MM.1S (cell line): Measurements from ENCODE around the gene FBXW7.

Source experiments
- DNase-seq: peaks from one replicate; pipeline ENCODE4 v3.0.0-alpha.2; 2015
- H2AFZ ChIP-seq: fragments of 300-600 bp; sonication (generic); 2 replicates; pipeline ENCODE4 v1.6.0; 2016; ENCODE audit warnings: antibody characterized with exemption, low read length
- H3F3A ChIP-seq: fragments of 300-600 bp; sonication (generic); 2 replicates; pipeline ENCODE4 v1.6.1; 2016; ENCODE audit warnings: mild to moderate bottlenecking, antibody characterized with exemption, low read length, moderate library complexity, mixed read lengths; ENCODE audit not compliant: insufficient read depth
- H3K27ac ChIP-seq: fragments of 300-600 bp; sonication (generic); 2 replicates; pipeline ENCODE4 v1.5.1; 2016; ENCODE audit warnings: mild to moderate bottlenecking, low read length
- H3K27me3 ChIP-seq: fragments of 300-600 bp; sonication (generic); replicated peaks from 2 replicates; pipeline ENCODE4 v1.6.0; 2016; ENCODE audit warnings: low read length; ENCODE audit not compliant: insufficient read depth
- H3K36me3 ChIP-seq: fragments of 300-600 bp; sonication (generic); replicated peaks from 2 replicates; pipeline ENCODE4 v1.6.1; 2016; ENCODE audit warnings: mild to moderate bottlenecking, low read length, mixed read lengths; ENCODE audit not compliant: insufficient read depth
- H3K4me1 ChIP-seq: fragments of 300-600 bp; sonication (generic); 2 replicates; pipeline ENCODE4 v1.6.1; 2016; ENCODE audit warnings: low read length, mixed read lengths
- H3K4me2 ChIP-seq: fragments of 300-600 bp; sonication (generic); 2 replicates; pipeline ENCODE4 v1.6.0; 2016; ENCODE audit warnings: low read depth, low read length
- H3K4me3 ChIP-seq: fragments of 300-600 bp; sonication (generic); 2 replicates; pipeline ENCODE4 v1.5.1; 2016; ENCODE audit warnings: low read length, mixed read lengths
- H3K79me2 ChIP-seq: fragments of 300-600 bp; sonication (generic); 2 replicates; pipeline ENCODE4 v1.6.1; 2016; ENCODE audit warnings: mixed run types, low read length, mixed read lengths
- H3K9ac ChIP-seq: fragments of 300-600 bp; sonication (generic); 2 replicates; pipeline ENCODE4 v1.6.1; 2016; ENCODE audit warnings: low read length, mixed read lengths
- H3K9me2 ChIP-seq: fragments of 300-600 bp; sonication (generic); replicated peaks from 2 replicates; pipeline ENCODE4 v1.6.1; 2016; ENCODE audit warnings: mild to moderate bottlenecking, low read length, mixed read lengths; ENCODE audit not compliant: insufficient read depth
- H3K9me3 ChIP-seq: fragments of 300-600 bp; sonication (generic); replicated peaks from 2 replicates; pipeline ENCODE4 v1.6.1; 2016; ENCODE audit warnings: mild to moderate bottlenecking, low read length, mixed read lengths; ENCODE audit not compliant: insufficient read depth
- H4K20me1 ChIP-seq: fragments of 300-600 bp; sonication (generic); 2 replicates; pipeline ENCODE4 v1.6.1; 2016; ENCODE audit warnings: mild to moderate bottlenecking, low read length, moderate library complexity, mixed read lengths; ENCODE audit not compliant: insufficient read depth
- CTCF ChIP-seq: fragments of 300-600 bp; sonication (generic); IDR thresholded peaks from 2 replicates; pipeline ENCODE4 v1.5.1; 2016; ENCODE audit warnings: antibody characterized with exemption, low read length, mixed read lengths
- EZH2 ChIP-seq: fragments of 300-600 bp; sonication (generic); optimal IDR thresholded peaks from 2 replicates; pipeline ENCODE3; 2017; ENCODE audit warnings: low read depth, mild to moderate bottlenecking, antibody characterized with exemption, low read length, mixed read lengths
- EZH2phosphoT487 ChIP-seq: fragments of 300-600 bp; sonication (generic); IDR thresholded peaks from 2 replicates; pipeline ENCODE4 v1.6.1; 2018; ENCODE audit warnings: antibody characterized with exemption, low read length

The FBXW7 gene

GRCh38 chr4:152339576-152339975 is 196.3 kb downstream of the FBXW7 start:
- no peaks in the 10 kb centered on the region for H3K4me1 ChIP-seq
- no peak overlapping the region for H3K9ac ChIP-seq
- no peaks in the 10 kb centered on the region; the same call in 1 of the 2 replicates for H4K20me1 ChIP-seq
- H3K4me3 ChIP-seq: no peak overlapping the region
- no peaks in the 10 kb centered on the region for H3K36me3 ChIP-seq
- no peaks in the 10 kb centered on the region for H3K9me2 ChIP-seq
- H3K4me2 ChIP-seq: no peak overlapping the region
- H3F3A ChIP-seq: no peaks in the 10 kb centered on the region
- H3K27ac ChIP-seq: no peak overlapping the region
- DNase-seq: no peak
- H3K27me3 ChIP-seq: no peaks in the 10 kb centered on the region
- TF ChIP-seq CTCF (no peak), EZH2 (no peak), EZH2phosphoT487 (no peak)
- H3K9me3 ChIP-seq: no peaks in the 10 kb centered on the region
- H3K79me2 ChIP-seq: no peaks in the 10 kb centered on the region
- no peak overlapping the region for H2AFZ ChIP-seq

DNA sequence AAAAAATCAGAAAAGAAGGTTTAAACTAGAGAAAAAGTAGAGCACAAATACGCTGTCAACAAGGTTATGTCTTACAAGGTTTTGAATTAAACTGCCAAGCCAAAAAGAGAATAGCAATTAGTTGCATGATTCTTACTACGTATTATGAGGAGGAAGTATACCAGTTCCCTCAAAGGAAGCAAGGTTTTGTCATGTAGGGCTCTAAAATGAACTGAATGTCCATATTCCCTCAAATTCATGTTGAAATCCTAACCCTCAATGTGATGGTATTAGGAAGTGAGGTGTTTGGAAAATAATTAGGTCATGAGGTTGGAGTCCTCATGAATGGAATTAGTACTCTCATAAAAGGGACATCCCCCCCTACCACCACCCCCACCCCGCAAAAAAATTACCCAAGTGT is 201.0 kb downstream of the FBXW7 start:
- no peak overlapping the region for H2AFZ ChIP-seq

GRCh38 chr4:152331042-152331441 is 204.8 kb downstream of the FBXW7 start:
- Histone ChIP-seq H2AFZ (no peak overlapping the region), H3K36me3 (no peaks in the 10 kb centered on the region)

More for the DNA sequence above, 201.0 kb downstream of the FBXW7 start:
- no peaks in the 10 kb centered on the region for H3K79me2 ChIP-seq
- TF ChIP-seq EZH2 (no peak), CTCF (no peak), EZH2phosphoT487 (no peak)
- no peak overlapping the region for H3K4me3 ChIP-seq
- H3K4me2 ChIP-seq: no peak overlapping the region
- no peak overlapping the region for H3K27ac ChIP-seq
- H3K9me2 ChIP-seq: no peaks in the 10 kb centered on the region
- DNase-seq: no peak
- H4K20me1 ChIP-seq: no peaks in the 10 kb centered on the region; the same call in 1 of the 2 replicates
- H3K9ac ChIP-seq: no peak overlapping the region
- no peaks in the 10 kb centered on the region for H3K27me3 ChIP-seq
- no peaks in the 10 kb centered on the region for H3K4me1 ChIP-seq
- no peaks in the 10 kb centered on the region for H3K9me3 ChIP-seq
- no peaks in the 10 kb centered on the region for H3F3A ChIP-seq
- H3K36me3 ChIP-seq: no peaks in the 10 kb centered on the region

More at GRCh38 chr4:152331042-152331441, 204.8 kb downstream of the FBXW7 start:
- no peak overlapping the region for H3K4me3 ChIP-seq
- H3K9ac ChIP-seq: no peak overlapping the region
- H3K4me1 ChIP-seq: peaks cover 26% of the 10 kb centered on the region
- H3K27me3 ChIP-seq: no peaks in the 10 kb centered on the region
- H4K20me1 ChIP-seq: no peaks in the 10 kb centered on the region
- no peaks in the 10 kb centered on the region for H3K9me2 ChIP-seq
- no peak for TF ChIP-seq EZH2
- TF ChIP-seq CTCF: no peak
- no peak for TF ChIP-seq EZH2phosphoT487
- no peaks in the 10 kb centered on the region for H3K79me2 ChIP-seq
- H3K9me3 ChIP-seq: no peaks in the 10 kb centered on the region
- peaks cover 12% of the 10 kb centered on the region for H3F3A ChIP-seq
- no peak overlapping the region for H3K27ac ChIP-seq
- DNase-seq: no peak
- H3K4me2 ChIP-seq: no peak overlapping the region
